Measurements from ENCODE around the gene ZRANB3. TPM values are rescaled to one million over a fixed set of nuclear protein-coding genes. Genes with fewer than 3 reads are reported as not detected.
"Not testable (repeated sequence)": the region's sequence is repeated elsewhere in the genome, so short reads cannot be mapped to it uniquely, and the experiment has no call there.

Gene ZRANB3
- total RNA-seq, 2 donors from 2014 or later: 8.6 to 20.0 TPM

GRCh38 chr2:135454608-135455007 lies 76.4 kb downstream of the ZRANB3 start:
- Mint-ChIP-seq H3K27ac (no peak overlapping the region), H3K9me3 (peaks cover 14% of the 10 kb centered on the region), H3K27me3 (no peaks in the 10 kb centered on the region), H3K36me3 (ENCODE audit: low read depth) (peaks cover 10% of the 10 kb centered on the region), H3K4me3 (no peak overlapping the region), H3K4me1 (no peaks in the 10 kb centered on the region)
- ATAC-seq (replicated peaks): no peak

GRCh38 chr2:135453027-135453426 lies 78.0 kb downstream of the ZRANB3 start:
- not testable (repeated sequence) for H3K27me3 Mint-ChIP-seq; ATAC-seq (replicated peaks); H3K36me3 Mint-ChIP-seq (ENCODE audit: low read depth); H3K4me1 Mint-ChIP-seq; H3K27ac Mint-ChIP-seq; H3K4me3 Mint-ChIP-seq
- H3K9me3 Mint-ChIP-seq: peaks cover 15% of the 10 kb centered on the region

- Mint-ChIP-seq H3K4me1 (no peaks in the 10 kb centered on the region), H3K9me3 (peaks cover 12% of the 10 kb centered on the region), H3K36me3 (ENCODE audit: low read depth) (peaks cover 5% of the 10 kb centered on the region), H3K27ac (no peak overlapping the region), H3K27me3 (no peaks in the 10 kb centered on the region), H3K4me3 (no peak overlapping the region)
- no peak for ATAC-seq (replicated peaks)
Measured at GRCh38 chr2:135451966-135452365, 79.1 kb downstream of the ZRANB3 start.

- not testable (repeated sequence) for H3K4me1 Mint-ChIP-seq; H3K27me3 Mint-ChIP-seq; H3K27ac Mint-ChIP-seq; H3K9me3 Mint-ChIP-seq; H3K36me3 Mint-ChIP-seq (ENCODE audit: low read depth); ATAC-seq (replicated peaks); H3K4me3 Mint-ChIP-seq
Measured at GRCh38 chr2:135443013-135443412, 88.0 kb downstream of the ZRANB3 start.

- ATAC-seq (replicated peaks); H3K9me3 Mint-ChIP-seq; H3K36me3 Mint-ChIP-seq (ENCODE audit: low read depth); H3K27ac Mint-ChIP-seq; H3K4me1 Mint-ChIP-seq; H3K4me3 Mint-ChIP-seq; H3K27me3 Mint-ChIP-seq: not testable (repeated sequence)
Measured at GRCh38 chr2:135435155-135435554, 95.9 kb downstream of the ZRANB3 start.

GRCh38 chr2:135424849-135425248 lies 106.2 kb downstream of the ZRANB3 start:
- peaks cover 6% of the 10 kb centered on the region for H3K9me3 Mint-ChIP-seq
- no peaks in the 10 kb centered on the region for H3K4me1 Mint-ChIP-seq
- no peaks in the 10 kb centered on the region for H3K36me3 Mint-ChIP-seq (ENCODE audit: low read depth)

GRCh38 chr2:135422898-135423297 lies 108.1 kb downstream of the ZRANB3 start:
- Mint-ChIP-seq H3K36me3 (ENCODE audit: low read depth) (no peaks in the 10 kb centered on the region), H3K27me3 (no peaks in the 10 kb centered on the region), H3K27ac (no peak overlapping the region), H3K9me3 (peaks cover 10% of the 10 kb centered on the region), H3K4me1 (no peaks in the 10 kb centered on the region), H3K4me3 (no peak overlapping the region)
- no peak for ATAC-seq (replicated peaks)

More at GRCh38 chr2:135424849-135425248, 106.2 kb downstream of the ZRANB3 start:
- no peak overlapping the region for H3K27ac Mint-ChIP-seq
- H3K27me3 Mint-ChIP-seq: no peaks in the 10 kb centered on the region
- H3K4me3 Mint-ChIP-seq: no peak overlapping the region
- no peak for ATAC-seq (replicated peaks)

GRCh38 chr2:135411646-135412045 lies 119.4 kb downstream of the ZRANB3 start:
- Mint-ChIP-seq H3K27me3 (no peaks in the 10 kb centered on the region), H3K4me3 (no peak overlapping the region), H3K36me3 (ENCODE audit: low read depth) (no peaks in the 10 kb centered on the region), H3K4me1 (no peaks in the 10 kb centered on the region), H3K9me3 (peaks cover 11% of the 10 kb centered on the region), H3K27ac (no peak overlapping the region)
- ATAC-seq (replicated peaks): no peak

- Mint-ChIP-seq H3K27me3 (no peaks in the 10 kb centered on the region), H3K36me3 (ENCODE audit: low read depth) (no peaks in the 10 kb centered on the region), H3K4me1 (no peaks in the 10 kb centered on the region), H3K27ac (no peak overlapping the region), H3K9me3 (peaks cover 23% of the 10 kb centered on the region), H3K4me3 (no peak overlapping the region)
- no peak for ATAC-seq (replicated peaks)
Measured at GRCh38 chr2:135409436-135409835, 121.6 kb downstream of the ZRANB3 start.

- not testable (repeated sequence) for H3K27me3 Mint-ChIP-seq; H3K9me3 Mint-ChIP-seq; H3K4me1 Mint-ChIP-seq; H3K36me3 Mint-ChIP-seq (ENCODE audit: low read depth); ATAC-seq (replicated peaks); H3K27ac Mint-ChIP-seq; H3K4me3 Mint-ChIP-seq
Measured at GRCh38 chr2:135396259-135396658, 134.8 kb downstream of the ZRANB3 start.

- Mint-ChIP-seq H3K4me3 (no peak overlapping the region), H3K27ac (no peak overlapping the region), H3K4me1 (no peaks in the 10 kb centered on the region), H3K27me3 (no peaks in the 10 kb centered on the region), H3K36me3 (ENCODE audit: low read depth) (peaks cover 10% of the 10 kb centered on the region), H3K9me3 (peaks cover 13% of the 10 kb centered on the region)
- no peak for ATAC-seq (replicated peaks)
Measured at GRCh38 chr2:135386993-135387392, 144.0 kb downstream of the ZRANB3 start.

- H3K4me3 Mint-ChIP-seq: no peak overlapping the region
- H3K4me1 Mint-ChIP-seq: no peaks in the 10 kb centered on the region
- H3K27ac Mint-ChIP-seq: no peak overlapping the region
- peaks cover 21% of the 10 kb centered on the region for H3K9me3 Mint-ChIP-seq
- no peaks in the 10 kb centered on the region for H3K36me3 Mint-ChIP-seq (ENCODE audit: low read depth)
- ATAC-seq (replicated peaks): no peak
- no peaks in the 10 kb centered on the region for H3K27me3 Mint-ChIP-seq
Measured at GRCh38 chr2:135378591-135378990, 152.4 kb downstream of the ZRANB3 start.

GRCh38 chr2:135373702-135374101 lies 157.3 kb downstream of the ZRANB3 start:
- Mint-ChIP-seq H3K27me3 (no peaks in the 10 kb centered on the region), H3K27ac (no peak overlapping the region)
- ATAC-seq (replicated peaks): no peak

GRCh38 chr2:135349941-135350340 lies 181.1 kb downstream of the ZRANB3 start:
- H3K4me3 Mint-ChIP-seq: no peak overlapping the region
- H3K9me3 Mint-ChIP-seq: peaks cover 17% of the 10 kb centered on the region
- H3K27ac Mint-ChIP-seq: no peak overlapping the region
- no peak for ATAC-seq (replicated peaks)
- peaks cover 25% of the 10 kb centered on the region for H3K36me3 Mint-ChIP-seq (ENCODE audit: low read depth)
- no peaks in the 10 kb centered on the region for H3K4me1 Mint-ChIP-seq
- H3K27me3 Mint-ChIP-seq: no peaks in the 10 kb centered on the region

More at GRCh38 chr2:135373702-135374101, 157.3 kb downstream of the ZRANB3 start:
- H3K36me3 Mint-ChIP-seq (ENCODE audit: low read depth): no peaks in the 10 kb centered on the region
- no peaks in the 10 kb centered on the region for H3K4me1 Mint-ChIP-seq
- no peak overlapping the region for H3K4me3 Mint-ChIP-seq
- H3K9me3 Mint-ChIP-seq: no peaks in the 10 kb centered on the region

GRCh38 chr2:135348096-135348704 lies 182.8 kb downstream of the ZRANB3 start:
- H3K27ac Mint-ChIP-seq; ATAC-seq (replicated peaks); H3K27me3 Mint-ChIP-seq; H3K4me3 Mint-ChIP-seq; H3K4me1 Mint-ChIP-seq: not testable (repeated sequence)
- Mint-ChIP-seq H3K36me3 (ENCODE audit: low read depth) (peaks cover 25% of the 10 kb centered on the region), H3K9me3 (peaks cover 17% of the 10 kb centered on the region)

GRCh38 chr2:135337071-135337470 lies 193.9 kb downstream of the ZRANB3 start:
- Mint-ChIP-seq H3K36me3 (ENCODE audit: low read depth) (no peaks in the 10 kb centered on the region), H3K27me3 (no peaks in the 10 kb centered on the region), H3K4me3 (no peak overlapping the region), H3K9me3 (peaks cover 4% of the 10 kb centered on the region), H3K4me1 (no peaks in the 10 kb centered on the region), H3K27ac (no peak overlapping the region)
- ATAC-seq (replicated peaks): no peak

All from activated T-helper 17 cell treated with anti-CD3 and anti-CD28 coated beads, Interleukin-2, amount 50 U/mL, for 72 hours (primary cell).